ENCODE results near the gene GP5.

- TF ChIP-seq POLR2A (IDR thresholded peaks at IDR 0.05; ENCODE audit: low read depth, low read length) = no peak
- no peak for TF ChIP-seq POU2F2 (IDR thresholded peaks at IDR 0.05; ENCODE audit: low read depth, low read length)
- no peak for TF ChIP-seq POLR2AphosphoS5 (IDR thresholded peaks at IDR 0.05; ENCODE audit: low read depth, low read length)
- no peak for TF ChIP-seq TAF1 (IDR thresholded peaks at IDR 0.05; ENCODE audit: low read depth, low read length)
- no peak for TF ChIP-seq PAX5 (IDR thresholded peaks at IDR 0.05; ENCODE audit: insufficient read depth, low read length, severe bottlenecking)
- TF ChIP-seq SPI1 (IDR thresholded peaks at IDR 0.05; ENCODE audit: low read depth, low read length) = no peak
These were observed at the start of gene GP5 for GRCh38 chr3:194399166-194399565.

Measured in GM12891 (cell line).